Stimulated activated CD4-positive, alpha-beta T cell treated with anti-CD3 and anti-CD28 coated beads, TNF-alpha, amount 100 ng/mL, for 24 hours (primary cell): ENCODE results near the gene BANF1.
"Not testable (repeated sequence)": the region's sequence is repeated elsewhere in the genome, so short reads cannot be mapped to it uniquely, and the experiment has no call there.

Source experiments
- DNase-seq, 3 experiments: peaks; one replicate each; pipeline ENCODE4 v3.0.0-alpha.2; 2020; ENCODE audit warnings: low read depth in 3 of 3

BANF1 gene

GRCh38 chr11:65978391-65979238 lies 23.7 kb upstream of the BANF1 start:
- DNase-seq, result no peak

DNA sequence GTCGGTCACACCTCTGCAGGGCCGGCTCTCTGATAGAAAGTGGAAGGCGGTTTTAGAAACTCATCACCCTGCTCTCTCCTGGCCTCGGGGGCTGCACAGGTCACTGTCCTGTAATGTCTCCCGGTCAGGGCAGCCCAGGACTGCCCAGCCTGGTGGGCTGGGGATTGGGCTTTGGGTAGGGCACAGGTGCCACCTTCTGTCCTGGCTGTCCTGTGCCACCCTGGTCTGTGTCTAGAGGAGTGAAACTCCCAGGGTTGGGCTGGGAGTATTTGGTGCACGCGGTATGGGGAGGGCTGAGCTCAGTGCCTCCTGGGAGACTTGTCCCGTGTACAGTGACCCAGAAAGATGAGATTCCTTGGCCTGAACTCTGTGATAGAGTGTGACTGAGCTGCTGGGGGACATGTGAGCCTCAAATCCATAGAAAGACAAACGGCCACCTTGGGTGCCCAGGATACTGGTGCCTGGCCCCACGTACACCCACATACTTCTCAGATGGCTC lies 23.0 kb upstream of the BANF1 start:
- no peak for DNase-seq

DNA sequence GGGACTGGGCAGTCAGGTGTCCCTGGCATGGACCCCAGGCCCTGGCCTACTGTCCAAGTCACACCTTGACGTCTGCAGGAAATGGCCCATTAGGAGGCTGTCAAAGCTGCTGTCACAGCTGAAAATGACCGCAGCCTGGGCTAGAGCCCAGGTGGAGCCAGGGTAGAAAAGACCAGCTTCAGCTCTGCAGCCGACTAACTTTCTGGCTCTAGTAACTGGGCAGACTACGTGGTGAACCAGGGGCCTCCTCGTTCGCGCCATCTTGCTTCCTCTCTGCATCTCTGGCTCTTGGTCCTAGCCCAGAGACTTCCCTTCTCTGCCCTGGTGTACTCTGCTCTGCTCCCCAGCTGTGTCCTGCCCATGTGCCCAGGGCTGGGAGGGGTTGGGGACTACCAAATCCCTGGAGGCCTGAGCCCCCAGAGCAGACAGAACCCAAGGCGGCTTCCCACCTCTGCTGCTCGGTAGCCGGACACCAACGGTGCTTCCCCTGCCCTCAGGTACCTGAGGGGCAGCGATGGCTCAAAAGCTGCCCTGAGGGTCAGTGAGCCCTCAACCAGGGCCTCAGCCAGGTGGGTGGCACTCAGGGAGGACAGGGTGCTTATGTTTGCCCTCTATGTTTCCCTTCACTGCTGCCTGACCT lies 21.1 kb upstream of the BANF1 start:
- DNase-seq, result no peak

DNA sequence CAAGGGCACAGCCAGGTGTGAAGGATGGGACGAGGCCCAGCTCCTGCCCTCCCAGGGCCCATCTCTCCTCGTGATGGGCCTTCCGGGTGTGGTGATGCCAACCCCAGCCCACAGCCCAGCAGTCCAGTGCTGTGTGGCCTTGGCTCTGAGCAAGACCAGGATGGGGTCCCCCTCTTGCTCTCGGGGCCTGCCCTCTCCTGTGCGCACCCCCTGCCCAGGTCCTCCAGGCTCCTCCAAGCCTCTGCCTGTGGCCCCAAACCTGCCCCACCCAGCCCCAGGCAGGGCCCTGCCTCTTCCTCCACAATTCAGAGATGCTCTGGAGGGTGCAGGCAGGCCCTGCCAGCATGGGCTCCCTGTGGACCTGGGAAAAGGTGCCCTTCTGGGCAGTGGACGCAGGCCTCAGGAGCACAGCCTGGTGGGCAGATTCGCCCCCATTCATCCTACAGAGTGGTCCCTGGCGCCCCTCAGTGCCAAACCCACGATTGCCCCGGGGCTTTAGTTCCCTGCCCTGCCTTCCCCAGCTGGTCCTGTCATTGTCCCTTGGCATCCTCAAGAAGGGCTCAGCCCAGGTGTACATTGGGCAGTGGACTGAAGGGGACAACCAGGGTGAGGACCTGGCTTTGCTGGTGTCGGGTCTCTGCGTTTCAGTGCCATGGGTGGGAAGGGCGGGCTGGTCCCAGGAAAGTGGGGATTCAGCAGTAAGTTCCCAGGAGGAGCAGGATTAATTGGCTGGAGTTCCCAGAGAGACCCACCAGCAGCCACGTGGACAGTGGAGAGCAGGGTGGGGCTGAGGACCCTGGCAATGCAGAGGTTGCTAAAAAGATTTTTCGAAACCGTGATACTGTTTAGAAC lies 20.1 kb upstream of the BANF1 start:
- no peak for DNase-seq

DNA sequence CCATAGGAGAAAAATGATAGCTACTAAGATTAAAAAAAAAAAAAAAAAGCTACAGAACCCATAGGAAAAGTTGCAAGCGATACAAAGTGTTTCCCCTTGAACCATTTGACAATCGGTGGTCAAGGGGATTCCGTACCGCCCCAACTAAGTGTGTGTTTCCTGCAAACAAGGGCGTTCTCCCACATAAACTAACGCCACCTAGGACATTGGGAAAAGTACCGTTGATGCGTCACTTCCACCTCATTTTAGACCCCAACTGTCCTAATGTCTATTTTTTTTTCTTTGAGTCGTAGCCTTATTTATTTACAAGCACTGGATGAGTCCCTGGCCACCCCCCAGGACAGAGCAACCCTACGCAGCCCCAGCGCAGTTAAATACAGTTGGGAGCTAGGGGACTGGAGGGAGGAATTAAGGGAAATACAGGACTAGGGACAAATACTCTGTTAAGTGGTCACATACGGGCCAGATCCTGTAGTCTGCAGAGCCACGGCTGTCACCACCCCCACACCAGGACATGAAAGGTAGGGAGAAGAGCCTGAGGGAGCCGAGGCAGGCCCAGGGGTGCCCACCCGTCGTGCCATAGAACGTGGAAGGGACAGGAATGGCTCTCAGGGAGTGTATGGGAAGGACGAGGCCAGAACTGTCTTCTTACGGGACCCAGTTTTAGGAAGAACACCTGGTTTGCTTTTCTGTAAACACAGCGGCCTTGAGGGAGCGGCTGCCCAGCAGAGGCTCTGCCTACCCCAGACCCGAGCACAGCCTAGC lies 19.3 kb upstream of the BANF1 start:
- no peak for DNase-seq

DNA sequence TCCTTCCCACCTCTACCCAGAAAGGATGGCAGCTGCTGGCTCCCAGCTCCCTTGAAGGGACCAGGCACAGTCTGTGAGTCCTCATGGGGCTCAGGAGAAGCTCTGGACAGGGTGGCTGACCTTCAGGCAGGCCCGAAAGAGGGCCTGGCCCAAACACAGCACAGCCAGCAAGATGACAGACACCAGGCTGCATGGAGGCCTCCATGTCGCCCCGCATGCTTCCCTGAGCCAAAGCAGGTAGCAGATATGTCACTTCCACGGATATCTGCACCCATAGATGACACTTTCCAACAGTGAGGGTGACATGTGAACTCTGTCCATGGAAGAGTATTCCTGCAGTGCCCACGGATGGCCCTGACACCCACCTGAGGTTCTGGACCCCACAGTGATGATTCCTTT lies 18.7 kb upstream of the BANF1 start:
- no peak for DNase-seq

- DNase-seq, result no peak
Measured at GRCh38 chr11:65987336-65987735, 15.0 kb upstream of the BANF1 start.

DNA sequence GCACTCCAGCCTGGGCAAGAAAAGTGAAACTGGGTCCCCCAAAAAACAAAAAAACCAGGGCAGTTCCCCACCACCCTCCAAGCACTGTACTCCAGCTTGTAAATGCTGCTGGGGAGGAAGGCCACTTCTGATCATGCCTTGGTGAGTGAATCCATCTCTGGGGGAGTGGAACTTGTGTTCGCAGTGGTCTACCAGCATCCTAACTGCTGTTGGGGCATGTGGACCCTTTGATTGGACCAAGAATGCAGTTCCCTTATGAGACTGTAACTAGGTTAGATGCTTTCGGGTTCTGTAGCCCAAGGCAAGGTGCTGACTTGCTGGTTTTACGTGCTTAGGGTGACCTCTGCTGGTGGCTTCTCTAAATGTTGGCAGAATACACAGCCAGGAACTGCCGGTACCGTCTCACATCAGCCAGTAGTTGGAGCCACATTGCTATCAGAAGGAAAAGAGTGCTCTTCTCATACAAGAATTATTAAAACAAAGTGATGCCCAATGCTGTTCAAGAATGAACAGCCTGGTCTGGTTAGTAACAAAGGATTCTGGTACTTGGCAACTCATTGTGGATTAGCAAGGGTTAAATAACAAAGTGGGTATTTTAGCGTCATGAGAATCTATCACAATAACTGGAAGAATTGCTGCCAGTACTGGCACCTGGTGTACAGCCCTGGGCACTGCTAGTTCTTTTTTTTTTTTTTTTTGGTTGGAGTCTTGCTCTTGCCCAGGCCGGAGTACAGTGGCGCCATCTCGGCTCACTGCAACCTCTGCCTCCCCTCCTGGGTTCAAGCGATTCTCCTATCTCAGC lies 13.3 kb upstream of the BANF1 start:
- peak; percentile 80 to 87 (median 85) for DNase-seq

DNA sequence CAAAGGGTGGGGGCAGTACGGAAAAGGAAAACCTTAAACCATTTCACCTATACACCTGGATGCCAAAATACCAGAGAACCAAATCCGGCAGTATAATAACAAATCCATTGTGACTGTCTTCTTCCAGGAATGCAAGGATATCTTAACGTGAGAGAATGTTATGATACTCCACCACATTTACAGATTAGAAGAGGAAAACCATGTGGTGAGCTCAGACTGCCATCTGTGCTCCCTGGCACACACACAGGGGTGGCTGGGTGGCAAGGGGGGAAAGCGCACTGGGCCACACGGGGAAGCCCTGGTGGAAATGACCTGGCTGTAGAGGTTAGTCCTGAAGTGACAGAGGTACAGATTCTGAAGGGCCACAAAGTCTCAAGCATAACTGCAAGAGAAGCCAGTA lies 10.2 kb upstream of the BANF1 start:
- no peak for DNase-seq

GRCh38 chr11:65997286-65997685 lies 5.0 kb upstream of the BANF1 start:
- DNase-seq, result no peak

DNA sequence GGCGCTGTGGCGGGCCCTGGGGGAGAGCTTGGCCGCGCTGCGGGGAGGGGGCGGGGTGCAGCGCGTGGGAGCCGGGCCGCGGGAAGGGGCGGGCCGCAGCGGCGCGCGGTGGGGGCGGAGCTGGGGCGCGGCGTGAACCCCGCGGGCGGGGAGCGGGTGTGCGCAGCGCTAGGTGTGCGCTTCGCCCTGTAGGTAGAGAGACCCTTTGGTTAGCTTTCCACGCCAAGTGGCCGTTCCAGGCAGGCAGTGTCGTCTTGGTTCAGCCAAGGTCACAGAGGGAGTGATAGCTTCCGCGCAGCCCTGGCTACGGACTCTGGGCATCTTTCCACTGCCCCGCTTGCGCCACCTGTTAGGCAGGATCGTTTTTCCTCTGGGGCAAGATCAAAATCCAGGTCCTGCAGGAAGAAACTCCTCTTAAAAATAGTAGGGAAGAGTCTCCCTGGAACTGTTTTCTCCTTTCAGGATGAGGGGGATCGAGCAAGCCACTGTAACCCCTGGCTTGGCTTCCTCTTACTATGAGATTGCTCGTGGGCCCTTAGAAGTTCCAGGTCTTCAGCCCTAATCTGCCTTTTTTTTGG lies 434 bp downstream of the BANF1 start:
- DNase-seq, result no peak

- no peak for DNase-seq
Measured at GRCh38 chr11:66003291-66003690, 988 bp downstream of the BANF1 start.

- DNase-seq, result no peak
Measured at GRCh38 chr11:66004186-66004585, 1.9 kb downstream of the BANF1 start.

- DNase-seq, result no peak
Measured at GRCh38 chr11:66006134-66006890, 4.0 kb downstream of the BANF1 start.

GRCh38 chr11:66006891-66007176 lies 4.5 kb downstream of the BANF1 start:
- DNase-seq, result no peak

DNA sequence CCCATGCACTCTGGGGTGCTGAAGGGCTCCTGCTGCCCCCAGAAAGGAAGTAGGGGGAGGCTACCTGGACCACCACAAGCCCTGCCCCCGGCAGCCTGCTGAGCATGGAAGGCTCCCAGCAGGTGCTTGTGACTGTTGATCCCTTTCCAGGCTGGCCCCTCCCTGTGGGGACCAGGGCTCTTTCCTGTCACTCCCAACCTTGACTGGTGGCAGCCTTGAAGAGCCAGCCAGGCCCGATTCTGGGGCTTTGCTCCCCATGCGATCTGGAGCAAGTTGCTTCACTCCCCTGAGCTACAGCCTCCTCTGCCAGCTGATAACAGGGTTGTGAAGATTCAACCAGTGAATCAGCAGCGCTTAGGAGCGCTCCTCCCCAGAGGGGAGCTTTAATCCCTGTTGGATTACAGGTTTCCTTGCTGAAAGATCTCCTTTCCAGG lies 4.9 kb downstream of the BANF1 start:
- no peak for DNase-seq

GRCh38 chr11:66008095-66008467 lies 5.8 kb downstream of the BANF1 start:
- DNase-seq, result no peak

GRCh38 chr11:66008468-66009101 lies 6.3 kb downstream of the BANF1 start:
- no peak for DNase-seq

DNA sequence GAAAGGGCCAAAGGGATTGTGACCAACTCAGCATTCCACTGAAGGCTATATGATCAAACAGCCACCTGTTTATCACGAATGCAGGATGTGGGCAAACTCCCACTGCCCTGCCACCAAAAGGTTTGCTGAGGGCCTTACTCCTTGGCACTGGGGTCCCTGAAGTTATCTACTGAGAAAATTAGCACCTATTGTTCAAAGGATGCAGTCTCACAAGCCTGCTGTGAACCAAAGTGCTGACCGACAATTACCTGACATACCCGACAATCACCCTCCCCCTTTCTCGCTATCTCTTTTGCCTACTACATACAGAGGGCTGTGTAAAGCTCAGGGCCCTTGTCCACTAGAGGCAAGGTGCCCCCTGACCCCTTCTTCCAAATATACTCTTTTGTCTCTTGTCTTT lies 7.7 kb downstream of the BANF1 start:
- DNase-seq, result not testable (repeated sequence)
